Nephron (organoid): Measurements from ENCODE around the gene RBM23.
A peak's percentile ranks its signal among the peaks of the same experiment; 100 is the strongest.
"Not testable (repeated sequence)": the region's sequence is repeated elsewhere in the genome, so short reads cannot be mapped to it uniquely, and the experiment has no call there.

Experiments
- H3K27ac Mint-ChIP-seq, 3 experiments: 2 replicates each; pipeline ENCODE4 v1.8.0; 2020; ENCODE audit warnings: mixed read lengths in 3 of 3, mild to moderate bottlenecking in 2 of 3, moderate library complexity in 1 of 3
- H3K27me3 Mint-ChIP-seq: 2 replicates; pipeline ENCODE4 v1.8.0; 2021; ENCODE audit warnings: low read depth, mild to moderate bottlenecking, moderate library complexity, mixed read lengths
- H3K36me3 Mint-ChIP-seq: 2 replicates; pipeline ENCODE4 v1.8.0; 2020; ENCODE audit warnings: low read depth, mixed read lengths
- H3K4me1 Mint-ChIP-seq: 2 replicates; pipeline ENCODE4 v1.8.0; 2020; ENCODE audit warnings: mixed read lengths
- H3K4me3 Mint-ChIP-seq, 3 experiments: 2 replicates each; pipeline ENCODE4 v1.8.0; 2020; ENCODE audit warnings: mild to moderate bottlenecking in 3 of 3, mixed read lengths in 3 of 3, moderate library complexity in 2 of 3
- H3K9me3 Mint-ChIP-seq: 2 replicates; pipeline ENCODE4 v1.8.0; 2020; ENCODE audit warnings: mixed read lengths
- TF ChIP-seq, protein P1 (sequence below), 3 experiments: fragments of 200-600 bp; sonication (generic); IDR thresholded peaks; one replicate each; pipeline ENCODE4 v1.5.0; 2021; ENCODE audit warnings: antibody characterized with exemption in 3 of 3; ENCODE audit not compliant: unreplicated experiment in 3 of 3

RBM23 gene

DNA sequence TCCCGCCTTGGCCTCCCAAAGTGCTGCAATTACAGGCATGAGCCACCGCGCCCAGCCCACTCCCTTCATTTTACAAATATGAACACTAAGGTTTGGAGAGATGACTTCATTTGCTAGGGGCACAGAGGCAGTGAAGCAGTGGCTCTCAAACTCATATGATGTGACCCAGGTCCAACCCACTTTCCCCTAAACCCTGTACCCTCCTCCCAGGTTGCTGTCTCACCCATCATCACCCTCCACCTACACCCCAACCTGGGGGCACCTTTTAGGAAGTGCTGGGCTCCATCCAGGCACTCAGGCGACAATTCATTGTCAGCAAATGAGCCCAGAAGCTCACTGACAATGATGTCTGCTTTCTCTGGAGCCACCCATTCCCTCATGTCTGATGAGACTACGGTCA is 4.8 kb upstream of the RBM23 start:
- Mint-ChIP-seq H3K27ac (no peak overlapping the region), H3K9me3 (no peaks in the 10 kb centered on the region), H3K4me1 (peaks cover 13% of the 10 kb centered on the region), H3K4me3 (no peak overlapping the region), H3K36me3 (peaks cover 62% of the 10 kb centered on the region), H3K27me3 (no peaks in the 10 kb centered on the region)
- TF ChIP-seq, protein P1, sequence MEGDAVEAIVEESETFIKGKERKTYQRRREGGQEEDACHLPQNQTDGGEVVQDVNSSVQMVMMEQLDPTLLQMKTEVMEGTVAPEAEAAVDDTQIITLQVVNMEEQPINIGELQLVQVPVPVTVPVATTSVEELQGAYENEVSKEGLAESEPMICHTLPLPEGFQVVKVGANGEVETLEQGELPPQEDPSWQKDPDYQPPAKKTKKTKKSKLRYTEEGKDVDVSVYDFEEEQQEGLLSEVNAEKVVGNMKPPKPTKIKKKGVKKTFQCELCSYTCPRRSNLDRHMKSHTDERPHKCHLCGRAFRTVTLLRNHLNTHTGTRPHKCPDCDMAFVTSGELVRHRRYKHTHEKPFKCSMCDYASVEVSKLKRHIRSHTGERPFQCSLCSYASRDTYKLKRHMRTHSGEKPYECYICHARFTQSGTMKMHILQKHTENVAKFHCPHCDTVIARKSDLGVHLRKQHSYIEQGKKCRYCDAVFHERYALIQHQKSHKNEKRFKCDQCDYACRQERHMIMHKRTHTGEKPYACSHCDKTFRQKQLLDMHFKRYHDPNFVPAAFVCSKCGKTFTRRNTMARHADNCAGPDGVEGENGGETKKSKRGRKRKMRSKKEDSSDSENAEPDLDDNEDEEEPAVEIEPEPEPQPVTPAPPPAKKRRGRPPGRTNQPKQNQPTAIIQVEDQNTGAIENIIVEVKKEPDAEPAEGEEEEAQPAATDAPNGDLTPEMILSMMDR (IDR thresholded peaks at IDR 0.05; ENCODE audit: unreplicated experiment in 3 of 3), result no peak

DNA sequence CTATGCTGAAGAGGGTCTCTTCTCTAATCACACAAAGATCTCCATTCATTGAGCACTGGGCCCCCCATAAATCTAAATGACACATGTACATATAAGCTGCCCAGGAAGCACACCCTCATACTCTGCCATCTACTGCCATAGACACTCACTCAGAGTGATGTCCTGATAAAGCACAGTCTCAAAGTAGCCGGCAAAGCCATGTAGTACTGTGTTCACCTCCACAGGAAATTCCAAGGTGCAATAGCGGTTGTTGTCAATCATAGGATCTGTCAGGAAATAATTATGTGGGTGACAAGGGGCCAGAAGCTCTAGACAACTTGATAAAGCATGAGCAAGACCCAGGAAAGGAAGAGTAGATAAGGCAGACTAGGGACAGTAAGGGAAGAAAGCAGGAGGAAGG is 3.3 kb upstream of the RBM23 start:
- peaks cover 67% of the 10 kb centered on the region for H3K36me3 Mint-ChIP-seq
- peaks cover 14% of the 10 kb centered on the region for H3K4me1 Mint-ChIP-seq
- no peak overlapping the region for H3K27ac Mint-ChIP-seq
- H3K4me3 Mint-ChIP-seq, result no peak overlapping the region
- no peaks in the 10 kb centered on the region for H3K9me3 Mint-ChIP-seq
- no peaks in the 10 kb centered on the region for H3K27me3 Mint-ChIP-seq
- TF ChIP-seq, protein P1 (IDR thresholded peaks at IDR 0.05; ENCODE audit: unreplicated experiment in 3 of 3), result no peak

DNA sequence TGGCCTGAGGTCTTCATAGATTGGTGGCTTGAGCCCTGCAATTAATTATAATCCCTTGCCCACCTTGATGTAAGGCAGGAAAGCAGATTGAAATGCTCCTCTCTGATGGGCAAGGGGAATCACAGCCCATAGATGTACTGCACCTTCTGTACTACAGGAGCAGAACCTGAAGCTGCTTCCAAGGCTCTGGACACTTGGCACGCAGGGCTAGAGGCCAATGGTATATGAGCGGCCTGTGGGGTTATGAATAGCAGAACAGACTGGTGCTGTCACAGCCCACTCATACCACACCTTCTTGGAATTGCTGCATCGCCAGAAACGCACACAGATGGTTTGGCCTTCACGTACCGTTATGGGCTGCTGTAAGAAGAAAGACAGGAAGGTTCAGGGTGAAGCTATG is 1.7 kb upstream of the RBM23 start:
- Mint-ChIP-seq H3K27ac (peak overlapping the region in 2 of 3 experiments; percentile 69 to 98), H3K36me3 (peaks cover 66% of the 10 kb centered on the region), H3K9me3 (no peaks in the 10 kb centered on the region), H3K4me3 (peak overlapping the region in 1 of 3 experiments; percentile 8), H3K27me3 (no peaks in the 10 kb centered on the region), H3K4me1 (peaks cover 18% of the 10 kb centered on the region)
- TF ChIP-seq, protein P1 (IDR thresholded peaks at IDR 0.05; ENCODE audit: unreplicated experiment in 3 of 3), result no peak

DNA sequence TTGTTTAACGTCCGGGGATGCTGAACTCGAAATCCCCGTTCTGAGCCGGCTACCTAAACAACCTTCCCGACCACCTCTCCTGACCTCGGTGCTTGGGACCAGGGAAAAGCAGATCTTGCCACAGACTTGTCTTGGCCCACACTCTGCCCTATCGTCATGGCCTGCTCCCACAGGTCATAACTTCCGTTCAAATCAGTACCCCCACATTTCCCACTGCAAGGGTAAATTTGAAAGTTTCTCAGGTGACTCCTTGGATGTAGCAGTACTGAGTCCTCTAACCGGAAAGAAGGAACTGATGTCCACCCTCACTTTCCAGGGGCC is 612 bp upstream of the RBM23 start:
- H3K9me3 Mint-ChIP-seq, result no peaks in the 10 kb centered on the region
- peaks cover 18% of the 10 kb centered on the region for H3K4me1 Mint-ChIP-seq
- TF ChIP-seq, protein P1 (IDR thresholded peaks at IDR 0.05; ENCODE audit: unreplicated experiment in 3 of 3), result no peak
- H3K4me3 Mint-ChIP-seq, result peak overlapping the region; percentile 91 to 94 (median 91)
- H3K27me3 Mint-ChIP-seq, result no peaks in the 10 kb centered on the region
- H3K36me3 Mint-ChIP-seq, result peaks cover 70% of the 10 kb centered on the region
- peak overlapping the region; percentile 98 to 99 (median 99) for H3K27ac Mint-ChIP-seq

DNA sequence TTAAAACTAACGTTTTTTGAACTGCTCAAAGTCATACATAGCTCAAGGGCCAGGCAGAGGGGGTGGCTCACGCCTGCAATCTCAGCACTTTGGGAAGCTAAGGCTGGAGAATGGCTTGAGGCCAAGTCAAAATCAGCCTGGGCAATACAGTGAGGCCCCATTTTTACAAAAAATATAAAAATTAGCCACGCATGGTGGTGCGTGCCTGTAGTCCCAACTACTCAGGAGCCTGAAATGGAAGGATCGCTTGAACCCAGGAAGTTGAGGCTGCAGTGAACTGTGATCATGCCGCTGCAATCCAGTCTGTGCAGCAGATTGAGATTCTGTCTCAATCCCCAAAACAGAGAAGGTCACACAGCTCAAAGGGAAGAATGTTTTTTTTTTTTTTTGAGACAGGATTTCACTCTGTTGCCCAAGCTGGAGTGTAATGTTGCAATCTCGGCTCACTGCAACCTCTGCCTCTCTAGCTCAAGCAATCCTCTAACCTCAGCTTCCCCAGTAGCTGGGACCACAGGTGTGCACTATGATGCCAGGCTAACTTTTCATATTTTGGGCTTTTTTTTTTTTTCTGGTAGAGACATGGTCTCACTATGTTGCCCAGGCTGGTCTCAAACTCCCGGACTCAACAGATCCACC is 2.9 kb downstream of the RBM23 start:
- H3K27ac Mint-ChIP-seq, result no peak overlapping the region
- no peaks in the 10 kb centered on the region for H3K9me3 Mint-ChIP-seq
- peaks cover 59% of the 10 kb centered on the region for H3K36me3 Mint-ChIP-seq
- TF ChIP-seq, protein P1 (IDR thresholded peaks at IDR 0.05; ENCODE audit: unreplicated experiment in 3 of 3), result no peak
- H3K4me1 Mint-ChIP-seq, result peaks cover 27% of the 10 kb centered on the region
- H3K27me3 Mint-ChIP-seq, result no peaks in the 10 kb centered on the region
- peak overlapping the region in 2 of 3 experiments; percentile 50 to 54 for H3K4me3 Mint-ChIP-seq

DNA sequence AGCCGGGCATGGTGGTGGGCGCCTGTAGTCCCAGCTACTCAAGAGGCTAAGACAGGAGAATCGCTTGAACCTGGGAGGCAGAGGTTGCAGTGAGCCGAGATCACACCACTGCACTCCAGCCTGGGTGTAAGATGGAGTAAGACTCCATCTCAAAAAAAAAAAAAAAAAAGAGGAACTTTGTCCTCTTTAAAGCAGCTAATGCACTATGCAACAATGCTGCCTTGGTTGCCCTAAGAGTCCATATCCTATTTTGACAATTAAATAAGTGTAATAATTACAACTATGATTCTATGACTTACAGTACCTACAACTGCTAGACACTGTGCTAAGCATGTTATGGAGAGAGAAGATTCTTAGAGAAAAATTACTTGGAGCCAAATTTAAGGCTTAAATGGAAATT is 4.1 kb downstream of the RBM23 start:
- not testable (repeated sequence) for H3K9me3 Mint-ChIP-seq, H3K27ac Mint-ChIP-seq, H3K27me3 Mint-ChIP-seq
- Mint-ChIP-seq H3K4me3 (peak overlapping the region in 2 of 3 experiments; percentile 40 to 60), H3K36me3 (peaks cover 51% of the 10 kb centered on the region), H3K4me1 (peaks cover 27% of the 10 kb centered on the region)
